Bronchial epithelial cell (primary cell): ENCODE results near the gene PDE1C. TPM values are rescaled to one million over a fixed set of nuclear protein-coding genes. Genes with fewer than 3 reads are reported as not detected.

Experiments used
- DNase-seq: peaks from one replicate; pipeline ENCODE4 v3.0.0-alpha.2; 2010; ENCODE audit warnings: low read depth
- FAIRE-seq: peaks from 2 replicates; lab custom pipeline; 2011; peaks lifted over from hg19 to GRCh38; lab: Jason Lieb, UNC
- H3K27me3 ChIP-seq: 2 replicates; pipeline ENCODE4 v1.5.1; 2011; ENCODE audit warnings: low read length; ENCODE audit not compliant: control insufficient read depth, insufficient read depth
- H3K36me3 ChIP-seq: 2 replicates; pipeline ENCODE4 v1.5.1; 2011; ENCODE audit warnings: low read length; ENCODE audit not compliant: control insufficient read depth, insufficient read depth
- H3K4me3 ChIP-seq: 2 replicates; pipeline ENCODE4 v1.5.1; 2011; ENCODE audit warnings: mild to moderate bottlenecking, low read depth, low read length, control low read depth
- total RNA-seq: library from RNA; depleted of rRNA; stranded (reverse); fragments of >200 nt; gene quantifications from 2 replicates; pipeline ENCODE4 v1.2.1, GENCODE V29; 2014
- TF ChIP-seq, protein P1 (sequence below): IDR thresholded peaks from 2 replicates; pipeline ENCODE4 v1.5.1; 2011; ENCODE audit warnings: mild to moderate bottlenecking, moderate library complexity, low read length, control low read depth, inconsistent platforms; ENCODE audit not compliant: insufficient read depth, severe bottlenecking

Gene PDE1C
- total RNA-seq, 1 donor from 2014 or later, result not detected

- Histone ChIP-seq H3K4me3 (no peak overlapping the region), H3K27me3 (peaks cover 21% of the 10 kb centered on the region), H3K36me3 (no peaks in the 10 kb centered on the region)
- FAIRE-seq, result no peak
- TF ChIP-seq, protein P1, sequence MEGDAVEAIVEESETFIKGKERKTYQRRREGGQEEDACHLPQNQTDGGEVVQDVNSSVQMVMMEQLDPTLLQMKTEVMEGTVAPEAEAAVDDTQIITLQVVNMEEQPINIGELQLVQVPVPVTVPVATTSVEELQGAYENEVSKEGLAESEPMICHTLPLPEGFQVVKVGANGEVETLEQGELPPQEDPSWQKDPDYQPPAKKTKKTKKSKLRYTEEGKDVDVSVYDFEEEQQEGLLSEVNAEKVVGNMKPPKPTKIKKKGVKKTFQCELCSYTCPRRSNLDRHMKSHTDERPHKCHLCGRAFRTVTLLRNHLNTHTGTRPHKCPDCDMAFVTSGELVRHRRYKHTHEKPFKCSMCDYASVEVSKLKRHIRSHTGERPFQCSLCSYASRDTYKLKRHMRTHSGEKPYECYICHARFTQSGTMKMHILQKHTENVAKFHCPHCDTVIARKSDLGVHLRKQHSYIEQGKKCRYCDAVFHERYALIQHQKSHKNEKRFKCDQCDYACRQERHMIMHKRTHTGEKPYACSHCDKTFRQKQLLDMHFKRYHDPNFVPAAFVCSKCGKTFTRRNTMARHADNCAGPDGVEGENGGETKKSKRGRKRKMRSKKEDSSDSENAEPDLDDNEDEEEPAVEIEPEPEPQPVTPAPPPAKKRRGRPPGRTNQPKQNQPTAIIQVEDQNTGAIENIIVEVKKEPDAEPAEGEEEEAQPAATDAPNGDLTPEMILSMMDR, result no peak
- no peak for DNase-seq
These were observed 1.0 kb downstream of the PDE1C start for GRCh38 chr7:32069116-32069650.

DNA sequence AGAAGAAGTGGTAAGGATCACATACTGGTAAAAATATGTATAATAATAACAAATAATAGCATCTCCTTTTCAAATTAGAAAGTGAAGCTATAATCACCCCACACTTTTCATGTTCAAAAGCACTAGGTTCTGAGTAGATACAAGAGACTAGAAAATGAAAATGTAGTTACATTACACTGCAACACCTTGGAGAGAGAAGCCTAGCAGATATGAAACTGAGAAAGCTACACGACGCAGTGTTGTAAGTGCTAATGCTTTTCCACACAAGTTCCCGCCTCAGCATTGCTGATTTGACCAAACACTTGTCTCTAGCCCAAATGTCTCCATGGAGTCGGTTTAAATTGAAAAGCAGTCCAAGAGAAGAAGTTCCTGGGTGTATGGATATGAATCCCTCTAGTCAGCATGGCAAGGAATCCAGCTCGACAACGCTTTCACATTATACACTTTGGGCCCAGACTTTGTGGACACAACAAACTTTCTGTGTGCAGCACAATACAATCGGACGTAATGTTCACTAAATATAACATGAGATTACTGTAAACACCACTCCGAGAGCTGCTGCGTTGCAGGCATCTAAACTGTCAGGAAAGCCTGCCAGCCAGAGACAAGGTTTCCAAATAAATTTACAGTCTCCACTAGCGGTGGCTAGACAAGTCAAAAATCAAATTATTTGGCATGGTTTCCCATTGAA is 1.7 kb downstream of the PDE1C start:
- DNase-seq (no peak), FAIRE-seq (no peak)
- TF ChIP-seq, protein P1, result no peak
- H3K36me3 ChIP-seq, result no peaks in the 10 kb centered on the region
- peaks cover 21% of the 10 kb centered on the region for H3K27me3 ChIP-seq
- no peak overlapping the region for H3K4me3 ChIP-seq

DNA sequence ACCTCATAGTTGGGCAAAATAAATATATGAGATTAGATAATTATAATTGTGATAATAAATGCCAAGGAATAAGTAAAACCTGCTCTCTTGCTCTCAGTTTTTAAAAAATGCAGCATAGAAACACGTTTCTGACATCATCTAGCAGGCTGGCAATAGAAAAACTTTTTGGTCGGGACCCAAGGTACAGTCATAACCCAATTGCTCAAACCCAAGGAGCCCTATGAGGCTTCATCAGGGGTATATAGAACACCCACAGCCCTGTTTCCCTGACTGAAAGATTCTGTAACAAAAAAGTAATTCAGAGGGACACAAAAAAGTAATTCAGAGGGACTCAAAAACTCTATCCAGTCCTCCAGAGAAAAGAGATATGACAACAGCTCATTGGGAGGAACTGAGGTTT is 3.8 kb downstream of the PDE1C start:
- Histone ChIP-seq H3K27me3 (peaks cover 15% of the 10 kb centered on the region), H3K4me3 (no peak overlapping the region), H3K36me3 (no peaks in the 10 kb centered on the region)
- FAIRE-seq (no peak), DNase-seq (no peak)
- TF ChIP-seq, protein P1, result no peak

GRCh38 chr7:32063614-32064013 is 6.6 kb downstream of the PDE1C start:
- FAIRE-seq (no peak), DNase-seq (no peak)
- Histone ChIP-seq H3K4me3 (no peak overlapping the region), H3K27me3 (no peaks in the 10 kb centered on the region), H3K36me3 (no peaks in the 10 kb centered on the region)
- TF ChIP-seq, protein P1, result no peak

- FAIRE-seq (no peak), DNase-seq (peak; percentile 2)
- no peaks in the 10 kb centered on the region for H3K36me3 ChIP-seq
- H3K4me3 ChIP-seq, result no peak overlapping the region
- TF ChIP-seq, protein P1, result peak; percentile 43
- H3K27me3 ChIP-seq, result no peaks in the 10 kb centered on the region
These were observed 8.1 kb downstream of the PDE1C start for GRCh38 chr7:32062150-32062549.
